DND-41 (cell line): Measurements from ENCODE around the gene USP17L11.
"Not testable (repeated sequence)": the region's sequence is repeated elsewhere in the genome, so short reads cannot be mapped to it uniquely, and the experiment has no call there.

Experiments used
- EZH2 ChIP-seq: IDR thresholded peaks from 3 replicates; pipeline ENCODE4 v1.6.1; 2012; ENCODE audit warnings: borderline replicate concordance, low read depth, mild to moderate bottlenecking, moderate library complexity, low read length, inconsistent platforms; ENCODE audit not compliant: severe bottlenecking
- TF ChIP-seq, protein P1 (sequence below): IDR thresholded peaks from 2 replicates; pipeline ENCODE4 v1.5.1; 2012; ENCODE audit warnings: borderline replicate concordance, low read length, moderate library complexity, mild to moderate bottlenecking; ENCODE audit not compliant: poor library complexity, severe bottlenecking; ENCODE audit errors: extremely low read depth

DNA sequence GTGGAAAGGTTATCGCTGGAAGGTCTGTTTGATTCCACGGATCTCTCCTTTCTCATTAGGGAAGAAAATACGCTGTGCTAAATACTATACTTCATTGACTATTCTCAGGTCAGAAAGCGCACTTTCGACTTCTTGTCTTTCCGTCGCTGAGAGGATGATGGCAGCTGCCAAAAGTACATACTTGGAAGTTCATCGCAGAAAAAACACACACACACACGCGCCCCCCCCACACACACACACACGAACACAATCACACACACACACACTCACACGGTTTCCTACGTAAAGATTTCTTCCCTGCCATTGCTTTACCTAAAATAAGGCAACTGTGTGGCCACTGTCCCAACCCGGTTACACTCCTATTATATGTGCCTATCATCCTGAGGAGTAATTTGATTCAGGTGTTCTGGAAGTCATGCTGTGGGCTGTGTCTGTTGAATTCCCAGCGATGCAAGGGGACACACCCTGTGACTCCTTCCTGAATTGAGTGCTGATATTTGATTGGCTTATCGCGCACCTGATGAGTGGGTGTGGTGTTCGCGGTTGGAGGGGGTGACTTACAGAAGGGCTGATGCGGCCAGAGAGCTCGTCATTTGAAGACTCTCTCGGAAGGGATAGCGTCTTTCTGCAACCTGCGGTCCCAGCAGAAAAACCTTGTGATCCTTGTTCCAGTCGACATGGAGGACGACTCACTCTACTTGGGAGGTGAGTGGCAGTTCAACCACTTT is 32.9 kb downstream of the USP17L11 start, which contains the start of gene USP17L18:
- TF ChIP-seq EZH2: not testable (repeated sequence)
- TF ChIP-seq, protein P1, sequence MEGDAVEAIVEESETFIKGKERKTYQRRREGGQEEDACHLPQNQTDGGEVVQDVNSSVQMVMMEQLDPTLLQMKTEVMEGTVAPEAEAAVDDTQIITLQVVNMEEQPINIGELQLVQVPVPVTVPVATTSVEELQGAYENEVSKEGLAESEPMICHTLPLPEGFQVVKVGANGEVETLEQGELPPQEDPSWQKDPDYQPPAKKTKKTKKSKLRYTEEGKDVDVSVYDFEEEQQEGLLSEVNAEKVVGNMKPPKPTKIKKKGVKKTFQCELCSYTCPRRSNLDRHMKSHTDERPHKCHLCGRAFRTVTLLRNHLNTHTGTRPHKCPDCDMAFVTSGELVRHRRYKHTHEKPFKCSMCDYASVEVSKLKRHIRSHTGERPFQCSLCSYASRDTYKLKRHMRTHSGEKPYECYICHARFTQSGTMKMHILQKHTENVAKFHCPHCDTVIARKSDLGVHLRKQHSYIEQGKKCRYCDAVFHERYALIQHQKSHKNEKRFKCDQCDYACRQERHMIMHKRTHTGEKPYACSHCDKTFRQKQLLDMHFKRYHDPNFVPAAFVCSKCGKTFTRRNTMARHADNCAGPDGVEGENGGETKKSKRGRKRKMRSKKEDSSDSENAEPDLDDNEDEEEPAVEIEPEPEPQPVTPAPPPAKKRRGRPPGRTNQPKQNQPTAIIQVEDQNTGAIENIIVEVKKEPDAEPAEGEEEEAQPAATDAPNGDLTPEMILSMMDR: not testable (repeated sequence)
